Effector memory CD8-positive, alpha-beta T cell (primary cell): ENCODE measurements around the gene VAMP7.
A peak's percentile ranks its signal among the peaks of the same experiment; 100 is the strongest.
"Not testable (repeated sequence)": the region's sequence is repeated elsewhere in the genome, so short reads cannot be mapped to it uniquely, and the experiment has no call there.

Source experiments
- ATAC-seq: fragments of 150-1000 bp; cut with Tn5 transposase; replicated peaks from 2 replicates; pipeline ENCODE4 v1.10.0; 2021; ENCODE audit warnings: mild to moderate bottlenecking, moderate library complexity
- DNase-seq, 3 experiments: peaks; one replicate each; pipeline ENCODE4 v3.0.0; 2021
- H3K27ac Mint-ChIP-seq, 2 donors: one replicate each; pipeline ENCODE4 v1.8.0; 2022; ENCODE audit warnings: mild to moderate bottlenecking in 2 of 2, mixed read lengths in 2 of 2, moderate library complexity in 2 of 2
- H3K27me3 Mint-ChIP-seq, 2 donors: one replicate each; pipeline ENCODE4 v1.8.0; 2022; ENCODE audit warnings: mixed read lengths in 2 of 2
- H3K36me3 Mint-ChIP-seq: one replicate; pipeline ENCODE4 v1.8.0; 2022; ENCODE audit warnings: mild to moderate bottlenecking, moderate library complexity, mixed read lengths; ENCODE audit not compliant: insufficient read depth
- H3K4me1 Mint-ChIP-seq, 2 donors: one replicate each; pipeline ENCODE4 v1.8.0; 2022; ENCODE audit warnings: low read depth in 2 of 2, mixed read lengths in 2 of 2
- H3K4me3 Mint-ChIP-seq, 2 donors: one replicate each; pipeline ENCODE4 v1.8.0; 2022; ENCODE audit warnings: mild to moderate bottlenecking in 2 of 2, mixed read lengths in 2 of 2, moderate library complexity in 2 of 2
- H3K9me3 Mint-ChIP-seq, 2 donors: one replicate each; pipeline ENCODE4 v1.8.0; 2022; ENCODE audit warnings: mixed read lengths in 2 of 2

VAMP7 gene

DNA sequence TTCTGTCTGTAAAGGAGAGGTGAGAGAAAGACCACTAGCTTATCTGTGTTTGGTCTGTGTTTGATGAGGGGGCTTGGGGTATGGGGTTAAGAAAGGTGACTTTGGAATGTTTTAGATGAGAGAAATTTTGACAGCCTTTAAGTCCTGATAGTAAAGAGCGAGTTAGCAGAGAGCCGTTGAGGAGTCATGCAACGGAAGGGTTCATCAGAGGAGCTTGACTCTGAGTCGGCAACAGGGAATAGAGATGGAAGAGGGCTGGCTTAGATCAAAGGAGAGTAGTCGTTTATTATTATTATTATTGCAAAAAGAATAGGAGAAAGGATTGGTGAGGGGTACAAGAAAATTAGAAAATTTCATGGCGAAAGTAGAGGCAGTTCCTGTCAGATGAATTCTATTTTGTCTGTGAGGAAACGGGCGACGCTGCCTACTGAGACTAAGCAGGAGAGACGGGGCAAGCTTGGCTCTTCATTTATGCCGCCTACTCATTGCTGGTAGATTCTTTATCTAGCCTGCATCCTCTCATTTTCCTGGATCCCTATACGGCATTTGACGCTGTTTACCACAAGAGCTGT, 473 bp upstream of the VAMP7 start:
- Mint-ChIP-seq H3K9me3 (peaks cover 0 to 2% of the 10 kb centered on the region in 2 donors), H3K36me3 (peaks cover 6% of the 10 kb centered on the region), H3K27me3 (peaks cover 0 to under 1% of the 10 kb centered on the region in 2 donors), H3K4me3 (peak overlapping the region; percentile 73 to 92), H3K27ac (peak overlapping the region; percentile 62 to 95), H3K4me1 (peaks cover 19 to 22% of the 10 kb centered on the region in 2 donors)
- no peak for ATAC-seq
- DNase-seq = no peak

DNA sequence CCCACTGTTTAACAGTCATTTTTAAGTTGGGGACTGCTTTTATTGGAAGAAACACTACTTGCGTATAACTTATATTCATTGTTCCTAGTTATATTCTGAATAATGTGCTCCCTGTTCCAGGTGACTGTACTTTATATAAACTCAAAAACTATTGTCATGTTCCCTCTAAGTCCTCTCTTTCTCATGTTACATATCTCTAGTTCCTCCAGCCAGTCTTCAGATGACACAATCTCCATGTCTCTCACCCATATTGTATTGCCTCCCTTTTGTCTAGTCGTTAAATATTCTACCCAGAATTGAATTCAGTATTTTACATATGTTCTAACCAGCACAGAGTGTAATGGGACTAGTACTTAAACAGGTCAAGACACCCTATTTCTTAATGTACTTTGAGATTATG, 5.3 kb downstream of the VAMP7 start:
- Mint-ChIP-seq H3K9me3 (peaks cover 0 to 2% of the 10 kb centered on the region in 2 donors), H3K27me3 (no peaks in the 10 kb centered on the region), H3K4me1 (peaks cover 18 to 22% of the 10 kb centered on the region in 2 donors), H3K36me3 (peaks cover 2% of the 10 kb centered on the region), H3K4me3 (no peak overlapping the region), H3K27ac (no peak overlapping the region)
- ATAC-seq (no peak), DNase-seq (no peak)

DNA sequence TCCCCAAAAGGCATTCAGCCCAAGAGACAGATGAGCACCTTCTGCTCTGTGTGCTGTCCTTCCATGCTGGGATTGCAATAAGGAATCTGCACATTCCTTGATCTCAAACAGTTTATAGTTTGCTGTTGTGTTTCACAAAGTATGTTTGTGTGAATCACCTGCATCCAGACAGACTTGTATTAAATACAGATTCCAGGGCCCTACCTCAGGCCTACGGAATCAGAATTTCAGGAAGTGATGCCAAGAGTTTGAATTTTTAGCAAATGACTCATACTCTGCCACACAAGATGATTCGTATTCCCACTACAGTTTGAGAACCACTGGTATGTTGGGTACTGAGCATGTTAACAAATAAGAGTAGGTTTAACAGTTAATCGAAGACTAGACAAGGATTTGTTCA, 7.0 kb downstream of the VAMP7 start:
- DNase-seq (no peak), ATAC-seq (no peak)
- H3K9me3 Mint-ChIP-seq = peaks cover 0 to 2% of the 10 kb centered on the region in 2 donors
- peaks cover 4% of the 10 kb centered on the region for H3K36me3 Mint-ChIP-seq
- H3K27ac Mint-ChIP-seq = peak overlapping the region in 1 of 2 donors; percentile 64
- peaks cover 7 to 10% of the 10 kb centered on the region in 2 donors for H3K4me1 Mint-ChIP-seq
- no peak overlapping the region for H3K4me3 Mint-ChIP-seq
- no peaks in the 10 kb centered on the region for H3K27me3 Mint-ChIP-seq

DNA sequence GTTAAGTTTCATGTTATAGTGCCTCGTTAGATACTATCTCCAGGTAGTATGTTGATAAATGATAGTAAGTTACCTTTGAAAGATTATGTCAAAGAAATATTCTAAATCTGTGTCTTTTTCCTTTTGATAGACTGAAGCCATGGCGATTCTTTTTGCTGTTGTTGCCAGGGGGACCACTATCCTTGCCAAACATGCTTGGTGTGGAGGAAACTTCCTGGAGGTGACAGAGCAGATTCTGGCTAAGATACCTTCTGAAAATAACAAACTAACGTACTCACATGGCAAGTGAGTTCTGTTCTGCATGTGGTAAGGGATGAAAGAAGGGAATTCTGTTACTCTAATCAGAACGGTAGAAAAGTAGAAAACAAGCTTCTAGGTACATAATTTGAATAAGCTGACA, 8.2 kb downstream of the VAMP7 start:
- Mint-ChIP-seq H3K27me3 (no peaks in the 10 kb centered on the region), H3K4me1 (peaks cover 5 to 9% of the 10 kb centered on the region in 2 donors), H3K4me3 (no peak overlapping the region), H3K9me3 (peaks cover 0 to 2% of the 10 kb centered on the region in 2 donors), H3K27ac (no peak overlapping the region), H3K36me3 (peaks cover 8% of the 10 kb centered on the region)
- ATAC-seq (no peak), DNase-seq (no peak)

DNA sequence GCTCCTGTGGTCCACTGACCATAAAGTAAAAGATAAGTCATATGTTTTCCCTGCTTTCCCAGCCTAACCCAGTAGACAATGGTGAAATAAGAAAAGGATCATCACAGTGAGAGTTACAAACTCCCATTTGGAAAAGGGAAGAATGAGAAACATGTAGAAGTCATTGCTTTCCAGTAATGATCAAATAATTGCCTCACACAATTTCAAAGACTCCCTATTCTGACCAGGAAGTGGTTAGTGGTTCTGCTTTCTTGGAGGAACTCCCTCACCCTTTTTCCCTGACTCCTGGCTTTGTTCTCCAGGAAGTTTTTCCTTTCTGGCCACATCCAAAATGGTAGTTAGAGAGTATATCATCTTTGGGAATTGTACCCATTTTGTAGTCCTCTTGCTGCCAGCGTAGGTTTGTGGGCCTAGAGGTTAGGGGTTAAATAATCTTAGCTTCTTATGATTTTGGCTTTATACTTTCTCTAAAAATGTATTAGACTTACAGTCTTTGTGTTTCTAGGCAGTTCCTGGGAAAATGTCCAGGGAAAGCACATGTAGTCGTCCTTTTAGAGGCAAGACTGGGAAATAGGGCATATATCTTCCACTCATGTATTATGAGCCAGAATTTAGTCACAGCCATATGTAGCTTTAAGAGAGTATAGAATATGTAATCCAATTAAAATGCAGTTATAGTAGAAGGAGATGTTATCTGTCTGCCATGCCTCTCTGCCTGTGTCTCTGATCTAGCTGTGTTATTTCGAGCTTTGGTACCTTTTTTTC, 10.5 kb downstream of the VAMP7 start:
- H3K36me3 Mint-ChIP-seq = peaks cover 13% of the 10 kb centered on the region

DNA sequence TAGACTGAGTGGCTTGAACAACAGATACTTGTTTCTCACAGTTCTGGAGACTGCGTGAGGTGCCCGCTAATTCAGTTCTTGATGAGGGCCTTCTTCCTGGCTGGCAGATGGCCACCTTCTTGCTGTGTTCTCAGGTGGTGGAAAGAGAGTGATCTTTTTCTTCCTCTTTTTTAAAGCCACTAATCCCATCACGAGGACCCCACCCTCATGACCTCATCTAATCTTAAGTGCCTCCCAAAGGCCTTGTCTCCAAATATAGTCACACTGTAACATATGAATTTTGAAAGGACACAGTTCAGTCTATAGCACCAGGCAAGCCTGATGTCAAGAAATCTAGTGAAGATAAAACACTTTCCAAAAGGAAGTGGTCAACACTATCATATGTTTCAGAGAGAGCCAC, 12.4 kb downstream of the VAMP7 start:
- Mint-ChIP-seq H3K9me3 (peaks cover 0 to 2% of the 10 kb centered on the region in 2 donors), H3K4me3 (no peak overlapping the region), H3K36me3 (peaks cover 24% of the 10 kb centered on the region), H3K4me1 (peaks cover 6% of the 10 kb centered on the region in 2 donors), H3K27me3 (no peaks in the 10 kb centered on the region), H3K27ac (no peak overlapping the region)
- ATAC-seq = no peak
- DNase-seq = no peak

More for the DNA sequence above, 10.5 kb downstream of the VAMP7 start:
- Mint-ChIP-seq H3K4me1 (peaks cover 3 to 9% of the 10 kb centered on the region in 2 donors), H3K9me3 (peaks cover 0 to 2% of the 10 kb centered on the region in 2 donors), H3K4me3 (no peak overlapping the region), H3K27ac (no peak overlapping the region), H3K27me3 (no peaks in the 10 kb centered on the region)
- DNase-seq (no peak), ATAC-seq (no peak)

DNA sequence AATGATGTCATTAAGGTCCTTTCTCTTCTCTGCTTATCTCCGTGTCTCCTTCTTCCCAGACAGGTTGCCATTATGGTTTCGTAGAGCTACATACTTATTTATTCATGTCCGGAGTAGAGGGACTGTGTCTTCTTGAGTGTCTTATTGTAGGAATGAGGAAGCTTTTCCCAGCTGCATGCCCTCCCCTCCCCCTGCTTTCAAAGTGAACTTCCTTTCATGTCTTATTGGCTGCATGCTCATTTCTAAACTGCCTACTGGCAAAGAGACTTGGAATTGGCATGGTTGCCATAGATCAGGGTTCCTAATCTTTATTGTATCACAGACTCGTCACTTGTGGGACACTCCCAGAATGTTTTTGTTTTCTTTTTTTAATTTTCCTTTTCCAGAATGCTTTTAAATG, 15.4 kb downstream of the VAMP7 start:
- peaks cover 0 to 2% of the 10 kb centered on the region in 2 donors for H3K9me3 Mint-ChIP-seq
- H3K27me3 Mint-ChIP-seq = no peaks in the 10 kb centered on the region
- no peak overlapping the region for H3K27ac Mint-ChIP-seq
- H3K4me1 Mint-ChIP-seq = peaks cover 6% of the 10 kb centered on the region in 2 donors
- ATAC-seq (no peak), DNase-seq (no peak)
- peaks cover 33% of the 10 kb centered on the region for H3K36me3 Mint-ChIP-seq
- no peak overlapping the region for H3K4me3 Mint-ChIP-seq

DNA sequence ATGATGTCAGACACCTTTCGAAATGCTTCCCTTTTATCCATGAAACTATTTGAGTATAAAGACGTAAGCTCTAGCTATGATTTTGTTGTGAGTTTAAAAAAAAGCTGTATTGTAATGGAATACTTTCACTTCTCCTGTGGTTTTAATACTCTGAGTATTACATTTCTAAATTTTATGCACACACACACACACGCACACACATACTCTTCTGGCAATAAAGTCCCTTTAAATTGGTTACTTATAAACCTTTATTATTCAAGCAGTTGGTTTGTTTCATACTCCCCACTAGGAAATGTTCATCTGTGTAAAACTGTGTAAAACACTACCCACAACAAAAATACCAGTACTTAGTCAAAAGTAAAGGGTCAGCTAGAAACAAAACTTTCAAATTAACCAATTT, 18.2 kb downstream of the VAMP7 start:
- Mint-ChIP-seq H3K36me3 (peaks cover 24% of the 10 kb centered on the region), H3K27me3 (no peaks in the 10 kb centered on the region), H3K4me3 (no peak overlapping the region), H3K9me3 (peaks cover 0 to 2% of the 10 kb centered on the region in 2 donors), H3K4me1 (peaks cover 6% of the 10 kb centered on the region in 2 donors), H3K27ac (no peak overlapping the region)
- DNase-seq (no peak), ATAC-seq (no peak)

DNA sequence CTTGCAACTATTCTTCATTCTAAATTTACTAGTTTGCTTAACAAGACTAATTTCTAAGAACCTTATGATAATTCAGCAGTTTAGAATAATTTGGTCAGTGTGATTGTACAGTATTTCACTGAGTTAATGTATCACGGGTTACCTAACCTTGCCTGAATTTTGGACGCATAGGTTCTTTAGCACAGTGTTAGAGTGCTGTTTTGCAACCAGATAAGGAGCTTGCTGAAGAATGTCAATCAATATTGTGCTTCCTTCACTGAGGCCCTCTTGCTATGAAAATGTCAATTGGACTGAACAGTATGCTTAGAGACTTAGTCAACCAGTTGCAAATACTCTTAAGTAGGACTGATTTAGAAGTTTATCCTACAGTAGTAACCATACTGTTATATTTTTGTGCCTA, 19.6 kb downstream of the VAMP7 start:
- H3K27me3 Mint-ChIP-seq = no peaks in the 10 kb centered on the region
- DNase-seq (no peak), ATAC-seq (no peak)
- H3K36me3 Mint-ChIP-seq = peaks cover 20% of the 10 kb centered on the region
- H3K9me3 Mint-ChIP-seq = peaks cover 0 to 2% of the 10 kb centered on the region in 2 donors
- no peak overlapping the region for H3K4me3 Mint-ChIP-seq
- no peak overlapping the region for H3K27ac Mint-ChIP-seq
- peaks cover 0 to 4% of the 10 kb centered on the region in 2 donors for H3K4me1 Mint-ChIP-seq

DNA sequence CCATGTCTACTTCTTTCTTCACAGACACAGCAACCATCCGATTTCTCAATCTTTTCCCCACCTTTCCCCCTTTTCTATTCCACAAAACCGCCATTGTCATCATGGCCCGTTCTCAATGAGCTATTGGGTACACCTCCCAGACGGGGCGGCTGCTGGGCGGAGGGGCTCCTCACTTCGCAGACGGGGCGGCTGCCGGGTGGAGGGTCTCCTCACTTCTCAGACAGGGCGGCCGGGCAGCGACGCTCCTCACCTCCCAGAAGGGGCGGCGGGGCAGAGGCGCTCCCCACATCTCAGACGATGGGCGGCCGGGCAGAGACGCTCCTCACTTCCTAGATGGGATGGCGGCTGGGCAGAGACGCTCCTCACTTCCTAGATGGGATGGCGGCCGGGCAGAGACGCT, 26.5 kb downstream of the VAMP7 start:
- not testable (repeated sequence) for H3K27ac Mint-ChIP-seq, H3K27me3 Mint-ChIP-seq, ATAC-seq, DNase-seq, H3K9me3 Mint-ChIP-seq, H3K4me3 Mint-ChIP-seq, H3K4me1 Mint-ChIP-seq
- H3K36me3 Mint-ChIP-seq = peaks cover 15% of the 10 kb centered on the region

DNA sequence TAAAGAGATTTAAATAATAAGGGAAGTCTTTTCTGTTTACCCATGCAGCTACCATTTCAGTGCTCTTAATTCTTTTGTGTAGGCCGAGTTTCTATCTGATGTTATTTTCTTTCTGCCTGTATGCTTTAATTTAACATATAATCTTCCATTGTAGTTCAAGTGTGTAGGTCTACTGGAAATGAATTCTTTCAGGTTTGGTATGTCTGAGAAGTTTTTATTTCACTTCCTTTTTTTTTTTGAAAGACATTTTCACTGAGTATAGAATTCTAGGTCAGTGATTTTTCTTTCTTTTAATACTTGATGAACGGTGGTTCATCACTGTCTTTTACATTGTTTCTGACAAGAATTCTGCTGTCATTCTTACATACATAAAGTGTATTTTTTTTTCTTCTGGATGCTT, 42.1 kb downstream of the VAMP7 start:
- peaks cover 32% of the 10 kb centered on the region for H3K36me3 Mint-ChIP-seq
- H3K27me3 Mint-ChIP-seq = no peaks in the 10 kb centered on the region
- H3K4me3 Mint-ChIP-seq = no peak overlapping the region
- peaks cover 0 to 4% of the 10 kb centered on the region in 2 donors for H3K9me3 Mint-ChIP-seq
- H3K4me1 Mint-ChIP-seq = peaks cover 0 to 5% of the 10 kb centered on the region in 2 donors
- no peak for DNase-seq
- no peak for ATAC-seq
- H3K27ac Mint-ChIP-seq = no peak overlapping the region

DNA sequence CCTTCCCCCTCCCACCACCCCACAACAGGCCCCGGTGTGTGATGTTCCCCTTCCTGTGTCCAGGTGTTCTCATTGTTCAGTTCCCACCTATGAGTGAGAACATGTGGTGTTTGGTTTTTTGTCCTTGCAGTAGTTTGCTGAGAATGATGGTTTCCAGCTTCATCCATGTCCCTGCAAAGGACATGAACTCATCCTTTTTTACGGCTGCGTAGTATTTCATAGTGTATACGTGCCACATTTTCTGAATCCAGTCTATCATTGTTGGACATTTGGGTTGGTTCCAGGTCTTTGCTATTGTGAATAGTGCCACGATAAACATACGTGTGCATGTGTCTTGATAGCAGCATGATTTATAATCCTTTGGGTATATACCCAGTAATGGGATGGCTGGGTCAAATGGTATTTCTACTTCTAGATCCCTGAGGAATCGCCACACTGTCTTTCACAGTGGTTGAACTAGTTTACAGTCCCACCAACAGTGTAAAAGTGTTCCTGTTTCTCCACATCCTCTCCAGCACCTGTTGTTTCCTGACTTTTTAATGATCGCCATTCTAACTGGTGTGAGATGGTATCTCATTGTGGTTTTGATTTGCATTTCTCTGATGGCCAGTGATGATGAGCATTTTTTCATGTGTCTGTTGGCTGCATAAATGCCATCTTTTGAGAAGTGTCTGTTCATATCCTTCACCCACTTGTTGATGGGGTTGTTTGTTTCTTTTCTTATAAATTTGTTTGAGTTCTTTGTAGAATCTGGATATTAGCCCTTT, 49.9 kb downstream of the VAMP7 start:
- DNase-seq, ATAC-seq, H3K9me3 Mint-ChIP-seq: not testable (repeated sequence)

DNA sequence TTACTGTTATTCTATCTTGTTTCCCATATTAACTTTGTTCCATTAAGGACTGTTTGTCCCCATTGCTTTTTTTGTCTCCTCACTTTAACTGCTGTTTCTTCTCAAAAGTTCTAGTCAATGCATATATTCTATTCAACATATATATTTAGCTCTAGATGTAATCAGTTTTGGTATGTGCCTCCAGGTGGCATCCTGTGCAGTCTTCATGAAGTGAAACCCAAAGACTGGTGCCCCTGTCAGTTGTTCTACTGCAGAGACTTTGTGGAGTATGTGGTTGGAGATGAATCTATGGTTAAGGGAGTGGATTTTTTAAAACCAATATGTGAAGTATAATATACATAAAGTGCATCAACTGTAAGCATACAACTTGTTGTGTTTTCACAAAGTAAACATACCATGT, 57.0 kb downstream of the VAMP7 start:
- H3K36me3 Mint-ChIP-seq = peaks cover 18% of the 10 kb centered on the region
- H3K4me3 Mint-ChIP-seq = no peak overlapping the region
- no peak overlapping the region for H3K27ac Mint-ChIP-seq

More for the DNA sequence above, 49.9 kb downstream of the VAMP7 start:
- H3K36me3 Mint-ChIP-seq = peaks cover 18% of the 10 kb centered on the region
- not testable (repeated sequence) for H3K27me3 Mint-ChIP-seq, H3K4me1 Mint-ChIP-seq, H3K4me3 Mint-ChIP-seq, H3K27ac Mint-ChIP-seq

More for the DNA sequence above, 57.0 kb downstream of the VAMP7 start:
- ATAC-seq = no peak
- Mint-ChIP-seq H3K9me3 (no peaks in the 10 kb centered on the region), H3K4me1 (peaks cover 0 to 4% of the 10 kb centered on the region in 2 donors), H3K27me3 (no peaks in the 10 kb centered on the region)
- DNase-seq = no peak
